HG02763 (cell line): Measurements from ENCODE around the gene ASPA.
"Not testable (repeated sequence)": the region's sequence is repeated elsewhere in the genome, so short reads cannot be mapped to it uniquely, and the experiment has no call there.

Experiments used
- ATAC-seq: cut with Tn5 transposase; IDR thresholded peaks from one replicate; pipeline ENCODE4 v1.9.1; 2021; ENCODE audit warnings: mild to moderate bottlenecking, moderate library complexity; ENCODE audit not compliant: unreplicated experiment

Gene ASPA

GRCh38 chr17:3507071-3507470 is 31.3 kb downstream of the ASPA start:
- ATAC-seq, result no peak

GRCh38 chr17:3507869-3508268 is 32.1 kb downstream of the ASPA start:
- no peak for ATAC-seq

- no peak for ATAC-seq
Measured at GRCh38 chr17:3510090-3510489, 34.3 kb downstream of the ASPA start.

GRCh38 chr17:3511852-3512504 is 36.2 kb downstream of the ASPA start:
- no peak for ATAC-seq

GRCh38 chr17:3512505-3513171 is 36.8 kb downstream of the ASPA start:
- ATAC-seq, result no peak

- no peak for ATAC-seq
Measured at GRCh38 chr17:3513305-3514035, 37.7 kb downstream of the ASPA start.

- not testable (repeated sequence) for ATAC-seq
Measured at GRCh38 chr17:3514167-3514566, 38.4 kb downstream of the ASPA start.

- no peak for ATAC-seq
Measured at GRCh38 chr17:3514873-3515272, 39.1 kb downstream of the ASPA start.

- ATAC-seq, result not testable (repeated sequence)
Measured at GRCh38 chr17:3519472-3519871, 43.7 kb downstream of the ASPA start.

- ATAC-seq, result no peak
Measured at GRCh38 chr17:3524024-3524423, 48.2 kb downstream of the ASPA start.

- ATAC-seq, result no peak
Measured at GRCh38 chr17:3526491-3526890, 50.7 kb downstream of the ASPA start.

- ATAC-seq, result no peak
Measured at GRCh38 chr17:3526971-3527370, 51.2 kb downstream of the ASPA start.

GRCh38 chr17:3527468-3527867 is 51.7 kb downstream of the ASPA start:
- ATAC-seq, result no peak

- ATAC-seq, result no peak
Measured at GRCh38 chr17:3527896-3528295, 52.1 kb downstream of the ASPA start.

- no peak for ATAC-seq
Measured at GRCh38 chr17:3528403-3528851, 52.6 kb downstream of the ASPA start.

GRCh38 chr17:3528880-3529511 is 53.2 kb downstream of the ASPA start:
- ATAC-seq, result no peak

- ATAC-seq, result no peak
Measured at GRCh38 chr17:3529817-3530741, 54.3 kb downstream of the ASPA start.

GRCh38 chr17:3531266-3532101 is 55.7 kb downstream of the ASPA start:
- ATAC-seq, result no peak

GRCh38 chr17:3532106-3532858 is 56.5 kb downstream of the ASPA start:
- ATAC-seq, result no peak
